ELR (cell line): ENCODE measurements around the gene ARID5B.

ENCODE experiments used
- DNase-seq: peaks from one replicate; pipeline ENCODE4 v3.0.0-alpha.2; 2015; ENCODE audit warnings: low read depth

The ARID5B gene

DNA sequence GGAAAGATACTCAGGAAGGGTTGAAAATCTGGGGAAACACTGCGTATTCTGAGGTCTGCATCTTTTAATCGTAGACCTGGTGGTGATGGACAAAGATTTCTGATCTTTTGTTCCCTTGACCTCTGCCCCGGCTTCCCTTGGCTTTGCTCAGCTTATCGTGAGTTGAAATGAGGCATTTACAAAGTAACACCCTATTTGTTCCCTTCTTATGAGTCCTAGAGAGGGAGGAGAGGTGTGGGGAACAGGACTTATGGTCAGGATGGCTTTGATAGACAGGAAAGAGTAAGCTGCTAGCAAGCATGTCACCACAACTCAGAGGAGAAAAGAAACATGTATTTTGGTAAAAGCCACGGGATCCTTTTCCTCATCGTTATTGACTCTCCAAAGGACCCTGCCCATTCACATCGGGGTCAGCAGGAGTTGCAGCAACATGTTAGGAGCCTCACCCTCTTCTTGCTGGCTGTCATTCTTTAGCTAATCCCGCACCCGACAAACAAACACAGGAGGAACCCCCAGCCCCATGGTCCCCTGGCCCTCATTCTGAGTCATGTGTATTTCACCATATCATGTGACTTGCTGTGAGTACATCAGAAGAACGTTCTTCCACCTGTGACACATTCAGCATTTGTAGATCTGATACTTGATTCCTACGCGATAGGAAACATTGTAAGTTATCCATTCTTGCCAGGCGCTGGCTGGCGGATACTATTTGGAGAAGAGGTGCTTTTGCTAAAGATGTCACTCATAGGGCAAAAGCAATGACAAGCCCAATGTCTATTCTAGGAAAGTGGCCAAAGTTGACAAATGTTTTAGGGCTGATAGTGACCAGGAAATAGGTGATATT lies 197.0 kb downstream of the ARID5B start:
- DNase-seq, result no peak

DNA sequence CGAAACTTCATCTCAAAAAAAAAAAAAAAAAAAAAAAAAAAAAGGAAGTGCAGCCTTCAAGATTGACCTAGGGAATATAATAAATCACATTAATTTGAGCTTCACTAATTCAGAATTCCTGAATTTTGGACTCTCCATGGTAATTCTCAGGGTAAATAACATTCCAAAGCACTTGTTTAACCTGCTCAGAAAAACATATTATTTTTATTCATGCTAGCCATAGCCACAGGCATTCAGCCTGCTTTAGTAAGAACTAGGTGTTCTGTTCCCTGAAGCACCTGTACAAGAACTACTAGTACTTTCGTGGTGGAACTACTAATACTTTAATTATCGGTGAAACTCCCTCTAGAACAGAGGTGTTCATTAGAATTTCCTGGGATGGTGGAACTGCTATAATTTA lies 197.8 kb downstream of the ARID5B start:
- no peak for DNase-seq

DNA sequence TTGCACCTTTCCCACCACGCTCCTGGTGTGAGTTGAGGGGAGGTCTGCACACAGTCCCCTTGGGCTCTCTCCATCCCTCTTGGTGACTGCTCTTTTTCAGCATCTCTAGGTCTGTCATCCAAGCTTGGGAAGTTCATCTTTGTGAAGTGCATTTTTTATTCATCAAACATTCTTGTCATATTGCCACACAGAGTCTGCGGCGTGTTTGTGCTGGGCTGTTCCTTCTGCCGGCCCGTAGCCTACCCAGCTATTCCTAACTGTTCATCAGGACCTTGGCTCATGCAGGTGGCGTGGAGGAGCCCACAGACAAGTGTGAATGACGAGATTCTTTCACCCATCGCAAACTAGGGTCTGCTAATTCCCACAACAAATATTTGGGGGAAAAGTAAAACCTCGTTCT lies 202.4 kb downstream of the ARID5B start:
- DNase-seq, result no peak

DNA sequence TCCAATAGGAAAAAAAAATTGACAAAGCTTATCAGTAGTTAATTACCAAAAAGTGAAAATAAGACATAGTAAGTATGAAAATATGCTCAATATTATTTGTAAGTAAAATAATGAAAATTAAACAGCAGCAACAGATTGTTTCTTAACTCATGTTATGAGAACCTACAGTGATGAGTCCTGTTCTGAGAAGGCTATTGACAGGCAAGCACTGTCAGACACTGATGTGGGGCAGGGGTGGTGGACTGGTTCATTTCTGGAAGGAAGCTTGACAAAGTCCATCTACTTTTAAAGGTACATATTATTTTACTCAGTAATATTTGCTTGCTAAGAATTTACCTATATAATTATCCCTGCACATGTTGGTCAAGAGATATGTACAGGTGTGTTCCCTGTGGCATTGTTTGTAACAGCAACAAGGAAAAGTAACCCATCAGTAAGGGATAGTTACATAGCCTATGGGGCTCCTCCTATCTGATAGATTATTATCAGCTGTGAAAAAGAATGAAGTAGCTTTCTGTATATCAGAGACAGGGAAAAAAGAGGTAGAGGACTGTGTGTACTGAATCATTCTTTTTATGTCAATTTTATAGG lies 205.5 kb downstream of the ARID5B start:
- no peak for DNase-seq

DNA sequence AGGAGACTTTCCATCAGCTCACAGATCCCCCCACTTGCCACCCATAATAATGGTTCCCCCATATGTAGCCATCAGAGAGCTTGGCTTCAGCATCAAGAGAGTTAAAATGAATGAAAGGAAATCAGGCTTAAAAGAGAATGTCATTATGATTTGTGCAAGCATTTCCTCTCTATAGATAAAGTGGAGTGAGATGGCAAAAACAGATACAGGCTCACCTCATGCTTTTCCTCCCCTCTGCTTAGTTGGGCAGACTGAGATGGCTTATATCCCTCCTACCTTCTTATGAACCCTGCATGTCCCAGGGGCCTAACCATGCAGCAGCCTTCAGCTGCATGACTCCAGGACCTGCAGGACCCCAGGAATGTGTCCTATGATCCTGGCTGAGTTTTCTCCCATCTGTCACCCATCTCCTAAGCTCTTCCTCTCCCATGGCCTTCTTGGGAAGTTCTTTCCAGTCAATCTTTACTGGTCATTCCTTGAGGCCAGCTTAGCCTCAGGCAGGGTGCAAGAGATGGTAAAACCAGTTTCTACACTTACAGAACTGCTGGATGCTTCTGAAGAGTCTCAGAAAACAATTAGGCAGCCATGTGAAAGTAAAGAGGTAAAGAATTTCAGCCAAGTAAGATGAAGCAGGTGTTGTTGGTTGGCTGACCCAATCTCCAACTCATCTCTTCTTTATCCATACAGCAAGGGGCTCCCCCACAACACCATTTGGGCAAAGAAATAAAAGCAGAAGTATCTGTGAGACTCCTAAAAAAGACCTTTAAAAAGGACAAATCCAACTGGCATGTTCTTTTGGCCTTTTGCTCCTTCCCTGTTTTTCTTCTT lies 207.5 kb downstream of the ARID5B start:
- no peak for DNase-seq

DNA sequence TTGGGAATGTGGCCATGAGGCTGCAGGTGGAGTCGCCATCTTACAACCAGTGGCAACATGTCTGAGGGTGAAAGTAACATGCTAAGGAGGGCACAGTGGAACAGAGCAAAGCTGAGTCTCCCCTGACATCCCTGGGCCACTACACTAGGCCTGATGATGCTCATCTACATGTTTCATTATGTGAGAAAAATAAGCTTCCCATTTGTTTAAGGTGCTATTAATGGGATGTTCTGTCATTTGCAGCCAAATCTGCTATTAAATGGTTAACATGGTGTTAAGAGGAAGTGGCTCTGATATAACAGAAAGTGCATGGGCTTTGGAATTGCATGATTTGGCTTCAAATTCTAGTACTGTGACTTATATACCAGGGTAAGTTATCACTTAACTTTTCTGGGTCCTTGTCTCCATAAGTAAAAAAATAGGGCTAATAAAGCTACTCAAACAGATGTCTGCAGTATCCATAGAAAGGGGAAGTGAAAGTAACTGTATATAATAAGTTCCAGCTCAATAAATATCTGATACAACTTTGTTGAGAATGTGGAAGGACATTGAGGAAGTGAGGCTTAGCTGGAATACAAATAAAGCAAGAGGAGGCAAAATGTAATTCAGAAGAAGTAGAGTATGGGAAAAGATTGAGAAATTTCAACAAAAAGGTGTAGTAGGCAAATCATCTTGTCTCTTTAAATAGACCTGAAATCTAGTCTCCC lies 208.2 kb downstream of the ARID5B start:
- DNase-seq, result no peak

DNA sequence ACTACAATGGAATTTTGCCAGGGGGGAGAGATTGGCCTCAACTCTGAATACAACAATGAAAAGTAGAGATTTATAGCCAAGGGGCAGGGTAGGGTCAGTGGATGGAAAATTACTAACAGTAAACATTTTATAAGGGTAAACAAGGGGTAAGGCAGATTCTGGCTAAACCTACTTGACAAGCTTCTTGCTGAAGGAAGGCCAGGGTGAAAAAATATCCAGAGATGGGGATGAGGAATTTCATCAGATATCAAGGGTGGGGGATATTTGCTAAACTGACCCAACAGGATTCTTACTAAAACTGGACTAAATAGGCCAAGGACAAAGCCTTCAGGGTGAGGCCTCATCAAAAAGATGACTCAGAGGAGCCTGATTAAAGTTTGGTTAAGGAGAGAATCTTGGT lies 210.8 kb downstream of the ARID5B start:
- peak; percentile 27 for DNase-seq

DNA sequence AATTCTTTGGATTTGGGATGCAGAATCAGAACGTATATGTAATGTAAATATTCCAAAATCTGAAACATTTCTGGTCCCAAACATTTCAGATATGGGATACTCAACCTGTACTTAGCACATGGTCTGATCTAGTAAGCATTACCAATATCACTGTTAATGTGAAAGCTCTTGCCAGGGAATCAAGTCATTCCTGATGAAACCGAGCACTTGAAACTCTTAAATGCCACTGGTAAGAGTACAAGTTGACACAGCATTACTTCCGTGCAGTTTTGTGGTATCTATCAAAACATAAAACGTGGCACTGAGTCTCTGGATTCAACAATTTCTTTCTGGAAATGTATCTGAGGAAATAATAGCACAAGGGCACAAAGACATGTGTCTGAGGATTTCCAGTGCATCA lies 211.5 kb downstream of the ARID5B start:
- DNase-seq, result no peak

DNA sequence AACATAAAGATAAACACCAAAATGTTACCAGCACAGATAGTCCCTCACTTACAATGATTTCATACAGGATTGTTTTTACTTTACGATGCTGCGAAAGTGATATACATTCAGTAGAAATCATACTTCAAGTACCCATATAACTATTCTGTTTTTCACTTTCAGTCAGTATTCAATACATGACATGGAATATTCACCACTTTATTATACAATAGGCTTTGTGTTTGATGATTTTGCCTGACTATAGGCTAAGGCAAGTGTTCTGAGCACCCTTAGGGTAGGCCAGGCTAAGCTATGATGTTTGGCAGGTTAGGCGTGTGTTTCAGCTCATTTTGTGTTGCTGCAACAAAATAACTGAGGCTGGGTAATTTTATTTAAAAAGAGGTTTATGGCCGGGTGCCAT lies 212.2 kb downstream of the ARID5B start:
- DNase-seq, result no peak

DNA sequence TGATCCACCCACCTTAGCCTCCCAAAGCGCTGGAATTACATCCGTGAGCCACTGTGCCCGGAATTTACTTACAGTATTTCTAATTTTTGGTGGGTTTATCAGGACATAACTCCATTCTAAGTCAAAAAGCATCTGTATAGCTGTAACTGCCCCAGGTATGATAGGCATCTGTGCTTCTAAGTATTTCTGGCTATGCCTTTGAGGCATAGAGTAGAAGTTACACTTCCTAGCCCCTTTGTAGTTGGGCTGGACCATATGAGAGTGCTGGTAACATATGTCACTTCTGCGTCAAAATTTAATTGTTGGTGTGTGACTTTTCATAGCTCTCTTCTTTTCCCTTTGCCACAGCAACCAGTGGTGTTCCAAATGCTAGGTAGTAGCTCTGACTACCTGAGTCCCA lies 213.8 kb downstream of the ARID5B start:
- no peak for DNase-seq

DNA sequence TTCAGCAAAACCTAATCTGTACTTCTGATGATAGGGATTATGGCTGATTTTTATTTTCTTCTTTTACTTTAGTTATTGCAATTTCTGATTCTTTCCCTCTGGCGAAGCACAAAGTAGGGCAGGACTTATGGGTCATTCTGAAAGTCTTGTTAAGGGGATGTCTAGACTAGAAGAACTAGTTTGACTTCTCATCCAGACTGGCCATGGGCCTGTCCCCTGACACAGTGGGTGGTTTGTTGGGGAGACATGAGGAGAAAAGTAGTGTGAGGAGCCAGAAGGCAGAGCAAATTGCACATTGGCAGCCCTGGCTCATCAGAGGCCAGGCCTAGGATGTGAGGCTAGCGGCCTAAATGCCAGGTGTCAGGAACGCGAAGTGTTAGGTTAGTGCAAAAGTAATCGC lies 214.3 kb downstream of the ARID5B start:
- DNase-seq, result no peak

DNA sequence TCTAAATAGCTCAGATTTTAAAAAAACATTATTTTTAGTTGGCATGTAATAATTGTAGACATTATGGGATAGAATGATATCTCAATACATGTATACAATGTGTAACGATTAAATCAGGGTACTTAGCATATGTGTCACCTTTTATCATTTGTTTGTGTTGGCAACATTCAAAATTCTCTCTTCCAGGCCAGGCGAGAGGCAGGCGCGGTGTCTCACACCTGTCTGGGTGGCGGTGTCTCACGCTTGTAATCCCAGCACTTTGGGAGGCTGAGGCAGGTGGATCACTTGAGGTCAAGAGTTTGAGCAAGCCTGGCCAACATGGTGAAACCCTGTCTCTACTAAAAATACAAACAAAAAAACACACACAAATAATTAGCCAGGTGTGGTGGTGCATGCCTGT lies 215.4 kb downstream of the ARID5B start:
- no peak for DNase-seq

DNA sequence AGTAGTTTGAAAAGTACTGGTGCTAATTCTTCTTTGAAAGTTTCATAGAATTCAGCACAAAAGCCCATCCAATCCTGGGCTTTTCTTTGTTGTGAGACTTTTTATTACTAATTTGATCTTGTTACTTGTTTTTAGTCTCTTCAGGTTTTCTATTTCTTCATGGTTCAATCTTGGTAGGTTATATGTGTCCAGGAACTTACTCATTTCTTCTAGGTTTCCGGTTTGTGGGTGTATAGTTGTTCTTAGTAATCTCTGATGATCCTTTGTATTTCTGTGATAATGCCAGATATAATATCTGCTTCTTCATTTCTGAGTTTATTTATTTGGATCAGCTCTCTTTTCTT lies 219.7 kb downstream of the ARID5B start:
- peak; percentile 51 for DNase-seq

DNA sequence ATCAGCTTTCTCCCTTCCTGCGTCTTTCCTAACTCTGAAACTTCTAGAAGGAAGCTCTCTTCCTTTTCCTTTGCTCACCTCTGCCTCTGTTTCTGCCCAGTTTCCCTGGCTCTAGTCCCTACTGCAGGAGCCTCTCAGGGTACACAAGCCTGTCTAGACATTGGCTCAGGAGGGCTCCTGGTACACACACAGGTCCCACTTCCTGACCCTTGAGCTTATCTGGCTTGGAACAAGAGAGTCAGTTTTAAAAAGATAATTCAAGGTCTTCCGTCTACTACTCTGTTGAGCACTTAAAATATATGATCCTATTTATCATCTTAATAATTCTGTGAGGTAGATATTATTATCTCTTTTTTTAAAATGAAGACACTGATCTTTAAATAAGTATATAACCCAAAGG lies 226.5 kb downstream of the ARID5B start:
- no peak for DNase-seq

DNA sequence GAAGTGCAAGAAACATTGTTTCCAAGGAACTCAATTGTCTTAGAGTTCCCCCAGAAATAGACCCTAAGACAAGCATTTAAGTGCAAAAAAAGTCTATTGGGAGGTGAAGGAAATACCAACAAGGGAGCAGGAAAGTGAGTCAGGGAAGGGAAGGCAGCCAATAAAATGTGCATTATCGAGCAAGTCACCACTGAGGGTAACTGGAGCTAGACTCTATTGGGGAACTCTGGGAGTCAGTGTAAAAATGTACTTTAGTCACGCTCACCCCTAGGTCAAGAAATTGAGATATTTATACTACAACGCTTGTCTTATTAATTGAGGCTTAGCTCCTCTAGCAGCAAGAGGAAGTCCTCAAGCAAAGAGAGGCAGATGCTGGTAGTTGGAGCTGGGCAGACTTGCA lies 229.4 kb downstream of the ARID5B start:
- DNase-seq, result peak; percentile 95

DNA sequence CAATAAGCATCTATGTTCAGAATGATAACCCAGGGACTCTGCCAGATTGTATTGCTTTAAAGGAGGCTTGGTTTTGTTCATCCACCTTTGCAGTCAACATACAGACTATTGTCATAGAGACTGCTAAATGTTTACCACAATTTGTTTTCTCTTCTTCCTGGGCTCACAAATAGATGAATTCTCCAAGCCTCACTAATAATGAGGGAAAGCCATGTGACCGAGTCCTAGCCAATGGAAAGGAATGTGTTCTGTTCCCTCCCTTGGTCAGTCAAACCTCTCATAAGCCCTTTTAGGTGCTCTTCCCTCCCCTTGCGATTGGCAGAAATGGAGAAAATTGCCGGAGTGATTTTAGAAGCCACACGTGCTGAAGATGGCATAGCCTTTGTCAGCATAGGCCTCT lies 230.2 kb downstream of the ARID5B start:
- DNase-seq, result no peak

DNA sequence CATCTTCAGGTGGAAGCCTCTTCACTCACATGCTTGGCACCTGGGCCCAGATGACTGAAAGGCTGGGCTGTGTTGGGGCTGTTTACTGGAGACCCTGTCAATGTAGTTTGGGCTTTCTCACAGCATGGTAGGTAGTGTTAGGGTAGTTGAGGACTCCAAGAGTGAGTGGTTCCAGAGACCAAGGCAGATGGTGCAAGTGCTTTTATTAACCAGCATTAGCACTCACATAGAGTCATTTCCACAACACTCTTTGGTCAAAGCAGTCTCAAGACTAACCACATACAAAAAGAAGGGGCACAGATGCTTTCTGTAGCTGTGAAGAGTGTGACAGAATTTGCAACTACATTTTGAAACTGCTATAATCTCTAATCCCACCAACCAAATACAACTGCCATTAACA lies 232.1 kb downstream of the ARID5B start:
- DNase-seq, result no peak

DNA sequence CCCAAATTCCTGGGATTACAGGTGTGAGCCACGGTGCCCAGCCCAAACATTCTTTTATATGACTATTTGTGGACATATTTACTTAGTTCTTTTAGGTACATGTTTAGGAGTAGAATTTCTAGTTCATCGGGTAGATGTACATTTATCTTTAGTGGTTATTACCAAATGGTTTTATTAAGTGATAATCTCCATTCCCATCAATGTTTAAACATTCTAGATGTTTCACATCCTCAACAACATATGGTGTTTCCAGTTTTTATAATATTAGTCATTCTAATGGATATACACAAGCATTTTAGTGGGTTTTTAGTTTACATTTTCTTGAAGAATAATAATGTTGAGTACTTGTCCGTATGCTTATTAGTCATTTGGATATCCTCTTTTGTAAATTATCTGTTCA lies 235.4 kb downstream of the ARID5B start:
- peak; percentile 86 for DNase-seq
